K562 (cell line): ENCODE measurements around the gene CGREF1. TPM values are rescaled to one million over a fixed set of nuclear protein-coding genes. Genes with fewer than 3 reads are reported as not detected.

ENCODE experiments used
- ATAC-seq: fragments of 200-7000 bp; cut with Tn5 transposase; 3 replicates; pipeline ENCODE4 v1.9.1; 2020; ENCODE audit warnings: moderate library complexity
- BruUV-seq: library from RNA; stranded (reverse); fragments of 400-500 nt; replicated peaks from 2 replicates; lab custom pipeline; 2021; lab: Mats Ljungman, UMichigan
- CTCF ChIA-PET: fragments of 300-600 bp; formaldehyde crosslinking; extraction: SDS; loops from one replicate; lab custom pipeline; 2021; ENCODE audit warnings: low intra/inter-chr PET ratio; lab: Yijun Ruan, JAX
- POLR2A ChIA-PET: fragments of 300-600, 350-650 bp; sonication (Branson Sonifier 250); formaldehyde crosslinking; extraction: SDS; loops from one replicate; lab custom pipeline; 2021; ENCODE audit warnings: antibody characterized with exemption, inconsistent platforms; lab: Yijun Ruan, JAX
- DNase-seq, 4 experiments: peaks; one replicate each; pipeline versions ENCODE4 v3.0.0 to v3.0.0-alpha.2; 2011 to 2018; ENCODE audit warnings: low spot score in 3 of 4, mixed read lengths in 3 of 4; ENCODE audit errors: extremely low read depth in 1 of 4
- FAIRE-seq: peaks from 2 replicates; lab custom pipeline; 2011; peaks lifted over from hg19 to GRCh38; lab: Jason Lieb, UNC
- H2AFZ ChIP-seq: 2 replicates; pipeline ENCODE4 v1.6.0; 2011; ENCODE audit warnings: low read depth, low read length, control low read depth, inconsistent platforms
- H3K27ac ChIP-seq: fragments of 200-600 bp; 3 replicates; pipeline ENCODE4 v1.8.0; 2011; ENCODE audit warnings: low read depth, mild to moderate bottlenecking, control low read depth, inconsistent platforms, low read length, moderate library complexity, mixed read lengths; ENCODE audit errors: extremely low read depth
- H3K27me3 ChIP-seq, 2 experiments: fragments of 300-600 bp in 1 of 2; 2 replicates in 1 of 2; 3 replicates in 1 of 2; pipeline versions ENCODE4 v1.6.0 to v1.8.0; 2011; ENCODE audit warnings: inconsistent platforms in 2 of 2, low read length in 2 of 2, mild to moderate bottlenecking in 1 of 2, mixed read lengths in 1 of 2, moderate library complexity in 1 of 2; ENCODE audit not compliant: control insufficient read depth in 2 of 2, insufficient read depth in 2 of 2
- H3K36me3 ChIP-seq: fragments of 300-600 bp; 3 replicates; pipeline ENCODE4 v1.8.0; 2011; ENCODE audit warnings: mild to moderate bottlenecking, low read length, inconsistent platforms; ENCODE audit not compliant: control insufficient read depth, insufficient read depth
- H3K4me1 ChIP-seq, 2 experiments: fragments of 200-600 bp in 1 of 2; replicated peaks in 1 of 2; 2 replicates in 1 of 2; 3 replicates in 1 of 2; pipeline versions ENCODE4 v1.5.1 to v1.8.0; 2011; ENCODE audit warnings: inconsistent platforms in 2 of 2, low read length in 2 of 2, mild to moderate bottlenecking in 1 of 2, mixed read lengths in 1 of 2, moderate library complexity in 1 of 2; ENCODE audit not compliant: control insufficient read depth in 2 of 2, insufficient read depth in 2 of 2
- H3K4me2 ChIP-seq: 2 replicates; pipeline ENCODE4 v1.6.1; 2011; ENCODE audit warnings: low read length, control low read depth, inconsistent platforms, mixed read lengths; ENCODE audit not compliant: insufficient read depth
- H3K4me3 ChIP-seq: fragments of 200-600 bp; sonication (generic), shearing (Covaris generic); 2 replicates; pipeline ENCODE4 v1.5.1; 2016; ENCODE audit warnings: control low read depth, inconsistent platforms
- H3K79me2 ChIP-seq: fragments of 200-600 bp; 3 replicates; pipeline ENCODE4 v1.8.0; 2011; ENCODE audit warnings: low read length, inconsistent platforms; ENCODE audit not compliant: control insufficient read depth, insufficient read depth
- H3K9ac ChIP-seq, 2 experiments: 2 replicates each; pipeline versions ENCODE4 v1.6.0 to v1.6.1; 2011; ENCODE audit warnings: low read depth in 2 of 2, low read length in 2 of 2, control low read depth in 1 of 2, inconsistent platforms in 1 of 2, mild to moderate bottlenecking in 1 of 2, mixed read lengths in 1 of 2; ENCODE audit not compliant: insufficient read depth in 1 of 2
- H3K9me1 ChIP-seq: one replicate; pipeline ENCODE4 v1.6.0; 2011; ENCODE audit warnings: inconsistent platforms, mild to moderate bottlenecking, low read length, moderate library complexity; ENCODE audit not compliant: control insufficient read depth, insufficient read depth
- H3K9me3 ChIP-seq: replicated peaks from 2 replicates; pipeline ENCODE4 v1.5.1; 2011; ENCODE audit warnings: low read depth, low read length, inconsistent platforms; ENCODE audit not compliant: control insufficient read depth, insufficient read depth
- H4K20me1 ChIP-seq: replicated peaks from 2 replicates; pipeline ENCODE4 v1.6.1; 2011; ENCODE audit warnings: low read length, inconsistent platforms, mixed read lengths; ENCODE audit not compliant: control insufficient read depth, insufficient read depth
- EWSR1 ChIP-seq: fragments of 450-650 bp; IDR thresholded peaks from 2 replicates; pipeline ENCODE4 v1.6.1; 2018; ENCODE audit warnings: borderline replicate concordance, mild to moderate bottlenecking, low read depth, moderate library complexity; ENCODE audit not compliant: partially characterized antibody
- HNRNPH1 ChIP-seq: fragments of 200-400 bp; formaldehyde crosslinking; optimal IDR thresholded peaks from 2 replicates; pipeline ENCODE3; 2017; ENCODE audit warnings: low read depth, mild to moderate bottlenecking, low read length, moderate library complexity
- MLLT1 ChIP-seq, 2 experiments: fragments of 450-650 bp; IDR thresholded peaks; 2 replicates each; pipeline ENCODE4 v1.6.1; 2016
- MYBL2 ChIP-seq, 2 experiments: fragments of 450-650 bp in 1 of 2; sonication (generic) in 1 of 2; formaldehyde crosslinking in 1 of 2; IDR thresholded peaks; 2 replicates each; pipeline versions ENCODE4 v1.6.1 to v1.8.1; 2017 to 2022; ENCODE audit warnings: borderline replicate concordance in 1 of 2, inconsistent platforms in 1 of 2, low read depth in 1 of 2, mild to moderate bottlenecking in 1 of 2, missing genetic modification reagents in 1 of 2, moderate library complexity in 1 of 2
- NFE2L1 ChIP-seq: fragments of 450-650 bp; IDR thresholded peaks from 2 replicates; pipeline ENCODE4 v1.6.1; 2016; ENCODE audit warnings: missing genetic modification characterization, low read depth, mild to moderate bottlenecking, missing compliant biosample characterization, moderate library complexity, borderline replicate concordance
- NFIC ChIP-seq: fragments of 450-650 bp; IDR thresholded peaks from 2 replicates; pipeline ENCODE4 v1.6.1; 2017; ENCODE audit warnings: mild to moderate bottlenecking, inconsistent platforms
- POLR2AphosphoS2 ChIP-seq: IDR thresholded peaks from 2 replicates; pipeline ENCODE4 v1.6.1; 2012; ENCODE audit warnings: low read length, improper control_type of control experiment
- STAT5B ChIP-seq: fragments of 250-450 bp; sonication (Bioruptor Pico); IDR thresholded peaks from 2 replicates; pipeline ENCODE4 v1.8.0; 2021; ENCODE audit warnings: mild to moderate bottlenecking, inconsistent platforms
- ZBTB33 ChIP-seq: sonication (generic); formaldehyde crosslinking; IDR thresholded peaks from 2 replicates; pipeline ENCODE4 v1.8.1; 2023; ENCODE audit warnings: mild to moderate bottlenecking, missing genetic modification reagents
- ZFPM2 ChIP-seq: fragments of 250-450 bp; sonication (Bioruptor Pico); IDR thresholded peaks from 2 replicates; pipeline ENCODE4 v1.5.1; 2022; ENCODE audit warnings: mild to moderate bottlenecking
- ZNF133 ChIP-seq: fragments of 250-450 bp; sonication (Bioruptor Pico); IDR thresholded peaks from 2 replicates; pipeline ENCODE4 v1.4.0; 2020; ENCODE audit warnings: mild to moderate bottlenecking
- ZNF830 ChIP-seq: fragments of 250-450 bp; sonication (Bioruptor Pico); IDR thresholded peaks from 2 replicates; pipeline ENCODE4 v1.5.0; 2021; ENCODE audit warnings: mild to moderate bottlenecking
- WGBS: fragments of 100-300 bp; shearing (Covaris generic); methylation state at CpG from one replicate; pipeline ENCODE4 v1.1.6; 2016; ENCODE audit warnings: low coverage, mixed read lengths; ENCODE audit not compliant: insufficient coverage; ENCODE audit errors: missing lambda C conversion rate; 5-methylcytosine and 5-hydroxymethylcytosine counted together
- in situ Hi-C: fragments of 300-500 bp; cut with MboI; formaldehyde crosslinking; loops from 4 replicates; pipeline ENCODE4 v1.15.0; 2018; ENCODE audit warnings: inconsistent platforms, mixed read lengths
- intact Hi-C: fragments of 100-400 bp; cut with micrococcal nuclease; formaldehyde crosslinking; loops from 2 replicates; pipeline ENCODE4 v1.14.2; 2022
- polyA plus RNA-seq, 8 experiments: library from polyadenylated mRNA; depleted of rRNA in 4 of 8; stranded (reverse) in 5 of 8; unstranded in 3 of 8; fragments of >200 nt; fragmentation: Nextera tagmentation in 2 of 8; fragmentation: Illumina TruSeq in 1 of 8; extraction: Ambion mirVana in 2 of 8; extraction: Trizol in 1 of 8; gene quantifications; 2 replicates each; pipeline versions ENCODE4 v1.2.1 to v1.2.3, GENCODE V29; 2011 to 2014; ENCODE audit warnings: inconsistent platforms in 1 of 8, missing spikeins in 1 of 8
- total RNA-seq, 7 experiments: library from RNA; depleted of rRNA in 6 of 7; stranded (reverse); fragments of >200 nt in 6 of 7; fragmentation: Illumina TruSeq in 2 of 7; extraction: Trizol in 2 of 7; gene quantifications; 2 replicates each; pipeline versions ENCODE4 v1.2.1 to v1.2.3, GENCODE V29; 2011 to 2021; ENCODE audit warnings: low replicate concordance in 1 of 7
- TF ChIP-seq, protein P1 (sequence below), 2 experiments: fragments of 200-800 bp in 1 of 2; sonication (Bioruptor generic) in 1 of 2; sonication (generic) in 1 of 2; formaldehyde crosslinking in 1 of 2; IDR thresholded peaks in 1 of 2; conservative IDR thresholded peaks in 1 of 2; 2 replicates each; pipeline versions ENCODE4 v1.5.0 to v1.6.1; 2016 to 2020; ENCODE audit warnings: missing compliant biosample characterization in 1 of 2, missing genetic modification characterization in 1 of 2, missing genetic modification reagents in 1 of 2
- TF ChIP-seq, protein P2 (sequence below): sonication (generic); IDR thresholded peaks from 2 replicates; pipeline ENCODE4 v1.6.1; 2016

The CGREF1 gene
- total and polyA plus RNA-seq, 9 of the 15 experiments (the other 6 are each of a cell fraction or from before 2014, with no cell fraction given), result 0.07 to 0.50 (median 0.37) TPM

- DNase-seq, result no peak
- no peak for TF ChIP-seq MYBL2 (IDR thresholded peaks at IDR 0.05; ENCODE audit: low read depth)
- TF ChIP-seq MYBL2 (CRISPR knock-in tag; IDR thresholded peaks at IDR 0.05; ENCODE audit: borderline replicate concordance), result no peak
- peak; percentile 59 for TF ChIP-seq NFIC
- TF ChIP-seq ZFPM2 (CRISPR knock-in tag), result no peak
- TF ChIP-seq MLLT1 (IDR thresholded peaks at IDR 0.05), result no peak
- TF ChIP-seq STAT5B (CRISPR knock-in tag), result no peak
- TF ChIP-seq HNRNPH1, result no peak
- TF ChIP-seq, protein P1, sequence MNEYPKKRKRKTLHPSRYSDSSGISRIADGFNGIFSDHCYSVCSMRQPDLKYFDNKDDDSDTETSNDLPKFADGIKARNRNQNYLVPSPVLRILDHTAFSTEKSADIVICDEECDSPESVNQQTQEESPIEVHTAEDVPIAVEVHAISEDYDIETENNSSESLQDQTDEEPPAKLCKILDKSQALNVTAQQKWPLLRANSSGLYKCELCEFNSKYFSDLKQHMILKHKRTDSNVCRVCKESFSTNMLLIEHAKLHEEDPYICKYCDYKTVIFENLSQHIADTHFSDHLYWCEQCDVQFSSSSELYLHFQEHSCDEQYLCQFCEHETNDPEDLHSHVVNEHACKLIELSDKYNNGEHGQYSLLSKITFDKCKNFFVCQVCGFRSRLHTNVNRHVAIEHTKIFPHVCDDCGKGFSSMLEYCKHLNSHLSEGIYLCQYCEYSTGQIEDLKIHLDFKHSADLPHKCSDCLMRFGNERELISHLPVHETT (CRISPR knock-in tag; conservative IDR thresholded peaks at IDR 0.05 in 1 of 2, IDR thresholded peaks at IDR 0.05 in 1 of 2), result 0 out of 4 replicates have a peak, but pooled peaks of 1 of the 2 experiments have one; percentile 36
- TF ChIP-seq ZNF830 (CRISPR knock-in tag), result no peak
- TF ChIP-seq POLR2AphosphoS2, result no peak
- no peak for TF ChIP-seq ZBTB33 (CRISPR knock-in tag)
- TF ChIP-seq NFE2L1 (tag), result no peak
- no peak for TF ChIP-seq ZNF133 (CRISPR knock-in tag)
- TF ChIP-seq EWSR1, result no peak
- TF ChIP-seq, protein P2, sequence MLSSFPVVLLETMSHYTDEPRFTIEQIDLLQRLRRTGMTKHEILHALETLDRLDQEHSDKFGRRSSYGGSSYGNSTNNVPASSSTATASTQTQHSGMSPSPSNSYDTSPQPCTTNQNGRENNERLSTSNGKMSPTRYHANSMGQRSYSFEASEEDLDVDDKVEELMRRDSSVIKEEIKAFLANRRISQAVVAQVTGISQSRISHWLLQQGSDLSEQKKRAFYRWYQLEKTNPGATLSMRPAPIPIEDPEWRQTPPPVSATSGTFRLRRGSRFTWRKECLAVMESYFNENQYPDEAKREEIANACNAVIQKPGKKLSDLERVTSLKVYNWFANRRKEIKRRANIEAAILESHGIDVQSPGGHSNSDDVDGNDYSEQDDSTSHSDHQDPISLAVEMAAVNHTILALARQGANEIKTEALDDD, result peak; percentile 50
- peaks cover 27% of the 10 kb centered on the region for H3K79me2 ChIP-seq
- peaks cover 50 to 57% of the 10 kb centered on the region in 2 experiments for H3K4me1 ChIP-seq
- intact Hi-C loops (no loop called here), in situ Hi-C loops (no loop called here)
- H3K4me2 ChIP-seq, result no peak overlapping the region; the same call in 1 of the 2 replicates
- no peak for ATAC-seq
- FAIRE-seq, result peak; percentile 26
- peak overlapping the region; percentile 24 to 80; a peak in 2 of 4 replicates for H3K9ac ChIP-seq
- WGBS, result 12% methylated on average over 2 of the region's 2 CpGs
- ChIA-PET POLR2A (interaction anchor here (0.9 to 2.9 kb wide), 5 partner anchors 11 to 105 kb away, joined by 3 to 32 read pairs (median 3); partner anchors contain the start of gene KHK), CTCF (interaction anchor here (0.6 kb wide), 1 partner anchor 144 kb away, joined by 5 read pairs; no protein-coding TSS in a partner anchor)
- H3K9me3 ChIP-seq, result no peaks in the 10 kb centered on the region
- peak overlapping the region; percentile 23; the same call in 1 of the 3 replicates for H3K27ac ChIP-seq
- BruUV-seq, result no TSS peak
- H4K20me1 ChIP-seq, result no peaks in the 10 kb centered on the region
- H3K4me3 ChIP-seq, result no peak overlapping the region
- H3K27me3 ChIP-seq, result no peaks in the 10 kb centered on the region
- H3K36me3 ChIP-seq, result peaks cover 19% of the 10 kb centered on the region; the same call in 2 of the 3 replicates
- H2AFZ ChIP-seq, result peak overlapping the region; percentile 86
- H3K9me1 ChIP-seq, result no peaks in the 10 kb centered on the region
Observed at GRCh38 chr2:27073782-27074181, 45.1 kb downstream of the CGREF1 start.
